Islet precursor cell (in vitro differentiated cells): ENCODE measurements around the gene TRAPPC2B.

Experiments
- DNase-seq: peaks from one replicate; pipeline ENCODE4 v3.0.0-alpha.2; 2018

Gene TRAPPC2B

GRCh38 chr19:57376151-57376550 lies 12.8 kb downstream of the TRAPPC2B start:
- no peak for DNase-seq

- no peak for DNase-seq
Measured at GRCh38 chr19:57377498-57378146, 14.3 kb downstream of the TRAPPC2B start.

- no peak for DNase-seq
Measured at GRCh38 chr19:57380923-57381322, 17.6 kb downstream of the TRAPPC2B start.

GRCh38 chr19:57382806-57383488 lies 19.6 kb downstream of the TRAPPC2B start:
- DNase-seq: no peak

- DNase-seq: no peak
Measured at GRCh38 chr19:57389194-57389729, 25.9 kb downstream of the TRAPPC2B start.

GRCh38 chr19:57389730-57390598 lies 26.6 kb downstream of the TRAPPC2B start, which contains the start of gene ZNF548:
Gene ZNF548, plus strand, starts transcription at chr19:57389854. Its CDS starts 246 bp downstream, at chr19:57390100.
- DNase-seq: peak; percentile 100

- no peak for DNase-seq
Measured at GRCh38 chr19:57395710-57396109, 32.4 kb downstream of the TRAPPC2B start.

GRCh38 chr19:57398868-57399267 lies 35.5 kb downstream of the TRAPPC2B start:
- no peak for DNase-seq

GRCh38 chr19:57403737-57404563 lies 40.6 kb downstream of the TRAPPC2B start:
- no peak for DNase-seq

- peak; percentile 89 for DNase-seq
Measured at GRCh38 chr19:57406516-57407123, 43.3 kb downstream of the TRAPPC2B start.

GRCh38 chr19:57410877-57411671 lies 47.7 kb downstream of the TRAPPC2B start, which contains the start of gene ZNF17:
Gene ZNF17, plus strand, starts transcription at chr19:57411161. Its CDS starts 2,455 bp downstream, at chr19:57413616.
- DNase-seq: peak; percentile 97
